Measurements from ENCODE around the gene RNASE4.
"Not testable (repeated sequence)": the region's sequence is repeated elsewhere in the genome, so short reads cannot be mapped to it uniquely, and the experiment has no call there.

RNASE4 gene

GRCh38 chr14:20683891-20684661 lies at the start of gene RNASE4:
RNASE4 (plus strand) TSS chr14:20684560; CDS start chr14:20699372, 14,812 bp downstream.
- Histone ChIP-seq H3K27ac (peak within 1 kb of the TSS; percentile 99), H3K36me3 (ENCODE audit: control insufficient read depth, insufficient read depth, low read length) (no peaks in the 10 kb centered on the region), H3K27me3 (ENCODE audit: control insufficient read depth, insufficient read depth, low read length) (no peaks in the 10 kb centered on the region), H3K9ac (peak within 1 kb of the TSS; percentile 95), H3K4me1 (peaks cover 15% of the 10 kb centered on the region), H3K79me2 (no peaks in the 10 kb centered on the region), H3K4me3 (ENCODE audit: low read depth, low read length) (peak within 1 kb of the TSS; percentile 95), H3K4me2 (ENCODE audit: low read length) (peak within 1 kb of the TSS; percentile 98), H3K9me3 (ENCODE audit: control insufficient read depth, low read length) (no peaks in the 10 kb centered on the region), H2AFZ (peak within 1 kb of the TSS; percentile 100)
- no peak for TF ChIP-seq CTCF (IDR thresholded peaks at IDR 0.05)

- TF ChIP-seq CTCF (IDR thresholded peaks at IDR 0.05): no peak
- Histone ChIP-seq H3K4me2 (ENCODE audit: low read length) (no peak within 1 kb of the TSS), H3K27me3 (ENCODE audit: control insufficient read depth, insufficient read depth, low read length) (no peaks in the 10 kb centered on the region), H3K27ac (no peak within 1 kb of the TSS), H3K9me3 (ENCODE audit: control insufficient read depth, low read length) (no peaks in the 10 kb centered on the region), H3K4me3 (ENCODE audit: low read depth, low read length) (no peak within 1 kb of the TSS), H2AFZ (no peak within 1 kb of the TSS), H3K4me1 (no peaks in the 10 kb centered on the region), H3K36me3 (ENCODE audit: control insufficient read depth, insufficient read depth, low read length) (no peaks in the 10 kb centered on the region), H3K9ac (no peak within 1 kb of the TSS), H3K79me2 (no peaks in the 10 kb centered on the region)
Measured at GRCh38 chr14:20641591-20641990, 42.8 kb upstream of the RNASE4 start, which contains the start of gene OR6S1. OR6S1 (minus strand) TSS chr14:20641691; CDS start chr14:20641691, 0 bp downstream.

GRCh38 chr14:20642182-20642581 lies 42.2 kb upstream of the RNASE4 start:
- Histone ChIP-seq H3K4me1 (no peaks in the 10 kb centered on the region), H3K9me3 (ENCODE audit: control insufficient read depth, low read length) (no peaks in the 10 kb centered on the region), H3K27me3 (ENCODE audit: control insufficient read depth, insufficient read depth, low read length) (no peaks in the 10 kb centered on the region), H3K4me2 (ENCODE audit: low read length) (no peak overlapping the region), H3K79me2 (no peaks in the 10 kb centered on the region), H3K27ac (no peak overlapping the region), H3K4me3 (ENCODE audit: low read depth, low read length) (no peak overlapping the region), H3K36me3 (ENCODE audit: control insufficient read depth, insufficient read depth, low read length) (no peaks in the 10 kb centered on the region), H3K9ac (no peak overlapping the region), H2AFZ (no peak overlapping the region)
- TF ChIP-seq CTCF (IDR thresholded peaks at IDR 0.05): no peak

- H3K4me3 ChIP-seq (ENCODE audit: low read depth, low read length); H3K36me3 ChIP-seq (ENCODE audit: control insufficient read depth, insufficient read depth, low read length); H3K27me3 ChIP-seq (ENCODE audit: control insufficient read depth, insufficient read depth, low read length); H3K9me3 ChIP-seq (ENCODE audit: control insufficient read depth, low read length); H3K9ac ChIP-seq; H3K79me2 ChIP-seq; H3K4me2 ChIP-seq (ENCODE audit: low read length); H3K27ac ChIP-seq; H3K4me1 ChIP-seq; H2AFZ ChIP-seq: not testable (repeated sequence)
Measured at GRCh38 chr14:20642755-20643154, 41.6 kb upstream of the RNASE4 start.

GRCh38 chr14:20644520-20644919 lies 39.8 kb upstream of the RNASE4 start:
- Histone ChIP-seq H3K4me2 (ENCODE audit: low read length) (no peak overlapping the region), H3K36me3 (ENCODE audit: control insufficient read depth, insufficient read depth, low read length) (no peaks in the 10 kb centered on the region), H3K4me1 (no peaks in the 10 kb centered on the region), H3K27me3 (ENCODE audit: control insufficient read depth, insufficient read depth, low read length) (no peaks in the 10 kb centered on the region), H3K4me3 (ENCODE audit: low read depth, low read length) (no peak overlapping the region), H3K9ac (no peak overlapping the region), H2AFZ (no peak overlapping the region), H3K79me2 (no peaks in the 10 kb centered on the region), H3K27ac (no peak overlapping the region), H3K9me3 (ENCODE audit: control insufficient read depth, low read length) (no peaks in the 10 kb centered on the region)
- no peak for TF ChIP-seq CTCF (IDR thresholded peaks at IDR 0.05)

All from parathyroid adenoma (tissue), 2 donors.